Measurements from ENCODE around the gene SDC1. TPM values are rescaled to one million over a fixed set of nuclear protein-coding genes. Genes with fewer than 3 reads are reported as not detected.

Gene SDC1
- total RNA-seq, 2 donors from 2014 or later, result 0.24 TPM; not detected in 1

- H3K27me3 ChIP-seq, result no peaks in the 10 kb centered on the region
- H3K27ac ChIP-seq, result no peak overlapping the region
- TF ChIP-seq CTCF (IDR thresholded peaks at IDR 0.05), result no peak
- no peaks in the 10 kb centered on the region for H3K9me3 ChIP-seq
- no peak overlapping the region for H3K4me3 ChIP-seq
- DNase-seq (ENCODE audit: low spot score), result no peak
- H3K36me3 ChIP-seq, result no peaks in the 10 kb centered on the region
- no peaks in the 10 kb centered on the region for H3K4me1 ChIP-seq
These were observed 15.4 kb downstream of the SDC1 start for GRCh38 chr2:20209373-20210109.

DNA sequence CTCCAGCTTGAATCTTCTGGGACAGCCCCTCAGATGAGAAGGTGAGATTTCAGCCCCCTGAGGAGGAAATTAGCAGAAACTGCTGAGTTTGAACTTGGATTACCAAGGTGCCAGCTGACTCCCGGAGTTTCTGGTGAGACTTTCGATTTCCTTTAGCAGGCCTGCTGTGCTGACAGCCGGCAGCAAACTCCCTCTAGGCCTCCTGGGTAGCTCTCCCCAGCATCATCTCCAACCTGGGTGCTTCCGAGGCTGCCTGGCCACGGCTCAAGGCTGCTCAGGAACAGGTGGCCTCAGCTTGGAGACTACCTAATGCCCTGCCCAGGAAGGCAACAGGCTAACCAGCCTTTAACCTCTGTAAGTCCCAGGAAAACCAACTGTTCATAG is 16.5 kb downstream of the SDC1 start:
- TF ChIP-seq CTCF (IDR thresholded peaks at IDR 0.05), result no peak
- Histone ChIP-seq H3K36me3 (no peaks in the 10 kb centered on the region), H3K9me3 (no peaks in the 10 kb centered on the region), H3K4me1 (no peaks in the 10 kb centered on the region), H3K4me3 (no peak overlapping the region), H3K27me3 (no peaks in the 10 kb centered on the region), H3K27ac (no peak overlapping the region)
- DNase-seq (ENCODE audit: low spot score), result no peak

- no peaks in the 10 kb centered on the region for H3K27me3 ChIP-seq
- no peak overlapping the region for H3K27ac ChIP-seq
- no peaks in the 10 kb centered on the region for H3K9me3 ChIP-seq
- H3K36me3 ChIP-seq, result no peaks in the 10 kb centered on the region
- TF ChIP-seq CTCF (IDR thresholded peaks at IDR 0.05), result no peak
- DNase-seq (ENCODE audit: low spot score), result no peak
- no peak overlapping the region for H3K4me3 ChIP-seq
- no peaks in the 10 kb centered on the region for H3K4me1 ChIP-seq
These were observed 17.9 kb downstream of the SDC1 start for GRCh38 chr2:20207051-20207450.

DNA sequence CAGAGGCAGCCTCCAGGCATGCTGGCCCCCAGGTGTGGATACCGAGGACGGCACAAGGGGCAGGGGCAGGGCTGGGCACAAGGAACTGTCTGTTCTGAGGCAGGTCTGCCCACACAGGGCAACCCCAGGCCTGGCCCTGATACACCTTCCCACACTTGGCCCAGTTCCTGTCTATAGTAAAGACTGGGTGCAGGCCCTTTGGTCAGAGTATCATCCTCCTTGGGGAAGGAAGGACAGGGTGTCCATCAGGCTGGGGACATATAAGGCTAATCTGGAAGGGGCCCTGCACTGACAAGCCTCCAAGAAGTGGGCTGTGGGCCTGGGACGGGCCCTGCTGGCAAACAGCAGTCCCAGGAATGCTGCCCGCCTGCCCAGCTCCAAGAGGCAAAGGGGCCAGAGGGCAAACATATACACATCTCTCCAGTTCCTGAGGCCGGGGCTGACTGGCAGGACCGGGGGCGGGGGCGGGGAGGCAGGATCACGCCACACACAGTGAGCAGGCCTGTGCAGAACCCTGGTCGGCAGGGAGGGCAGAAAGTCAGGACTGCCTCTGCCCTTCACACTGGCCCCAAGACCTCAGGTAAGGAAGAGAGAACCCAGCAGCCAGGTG is 18.9 kb downstream of the SDC1 start:
- no peak for DNase-seq (ENCODE audit: low spot score)
- H3K27me3 ChIP-seq, result no peaks in the 10 kb centered on the region
- H3K4me1 ChIP-seq, result no peaks in the 10 kb centered on the region
- no peak overlapping the region for H3K27ac ChIP-seq
- H3K9me3 ChIP-seq, result no peaks in the 10 kb centered on the region
- H3K4me3 ChIP-seq, result no peak overlapping the region
- no peaks in the 10 kb centered on the region for H3K36me3 ChIP-seq
- TF ChIP-seq CTCF (IDR thresholded peaks at IDR 0.05), result no peak

- H3K4me1 ChIP-seq, result no peaks in the 10 kb centered on the region
- H3K27me3 ChIP-seq, result no peaks in the 10 kb centered on the region
- no peak for DNase-seq (ENCODE audit: low spot score)
- no peak for TF ChIP-seq CTCF (IDR thresholded peaks at IDR 0.05)
- no peak overlapping the region for H3K4me3 ChIP-seq
- no peaks in the 10 kb centered on the region for H3K36me3 ChIP-seq
- no peak overlapping the region for H3K27ac ChIP-seq
- H3K9me3 ChIP-seq, result no peaks in the 10 kb centered on the region
These were observed 19.9 kb downstream of the SDC1 start for GRCh38 chr2:20205069-20205468.

Data from right atrium auricular region (tissue), 2 donors.